ENCODE measurements around the gene TBC1D19. TPM values are rescaled to one million over a fixed set of nuclear protein-coding genes. Genes with fewer than 3 reads are reported as not detected.
A peak's percentile ranks its signal among the peaks of the same experiment; 100 is the strongest.

Gene TBC1D19
- total and polyA plus RNA-seq, 9 of the 15 experiments (the other 6 are each of a cell fraction or from before 2014, with no cell fraction given) = 0.73 to 5.6 (median 3.7) TPM

DNA sequence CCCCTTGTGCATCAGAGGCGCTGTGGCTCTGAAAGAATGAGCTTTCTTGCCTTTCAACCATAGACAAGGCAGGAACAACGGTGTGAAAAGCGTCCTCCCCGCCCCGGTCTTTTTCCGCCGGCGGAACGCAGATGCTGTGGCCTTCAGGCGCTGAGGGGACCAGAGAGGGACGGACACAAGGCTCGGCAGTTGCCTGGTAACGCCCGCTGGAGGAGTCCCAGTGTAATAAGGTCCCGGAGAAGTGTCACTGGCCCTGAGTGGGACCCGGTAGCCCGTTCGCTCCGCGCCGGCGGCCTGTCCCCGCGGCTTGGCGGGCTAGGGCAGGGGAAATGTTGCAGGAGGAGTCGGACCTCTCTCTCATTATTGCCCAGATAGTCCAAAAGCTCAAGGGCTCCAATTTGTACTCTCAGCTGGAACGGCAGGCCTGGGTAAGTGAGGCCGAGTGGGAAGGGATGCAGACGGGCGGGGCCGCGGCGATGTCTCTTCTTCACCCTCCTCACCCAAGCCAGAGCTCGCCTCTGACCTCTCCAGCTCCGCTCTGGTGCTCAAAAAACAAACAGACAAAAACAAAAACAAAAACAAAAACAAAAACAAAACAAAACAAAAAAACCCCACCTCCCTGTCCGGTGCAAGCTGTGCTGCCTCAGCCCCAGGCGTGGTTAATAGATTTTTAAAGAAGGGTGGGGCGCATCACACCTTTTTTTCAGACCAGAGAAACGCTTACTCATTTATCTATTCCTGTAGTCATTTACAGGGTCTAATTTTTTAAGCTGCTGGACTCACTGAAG is at the start of gene TBC1D19 (continued):
- TF ChIP-seq RUNX1 (IDR thresholded peaks at IDR 0.05; ENCODE audit: low read depth) = no peak
- no peak for TF ChIP-seq EGR1 (conservative IDR thresholded peaks at IDR 0.05)
- no peak for TF ChIP-seq MTA2 (IDR thresholded peaks at IDR 0.05; ENCODE audit: low read depth)
- TF ChIP-seq ZNF3 (CRISPR knock-in tag; IDR thresholded peaks at IDR 0.05) = no peak
- TF ChIP-seq PRMT5 (CRISPR knock-in tag; IDR thresholded peaks at IDR 0.05) = no peak
- TF ChIP-seq ZC3H8 (IDR thresholded peaks at IDR 0.05) = no peak
- no peak for TF ChIP-seq ETS2 (tag; IDR thresholded peaks at IDR 0.05; ENCODE audit: borderline replicate concordance, poor library complexity, severe bottlenecking)
- TF ChIP-seq CXXC5 (CRISPR knock-in tag; IDR thresholded peaks at IDR 0.05) = peak; percentile 88
- TF ChIP-seq, protein P1, sequence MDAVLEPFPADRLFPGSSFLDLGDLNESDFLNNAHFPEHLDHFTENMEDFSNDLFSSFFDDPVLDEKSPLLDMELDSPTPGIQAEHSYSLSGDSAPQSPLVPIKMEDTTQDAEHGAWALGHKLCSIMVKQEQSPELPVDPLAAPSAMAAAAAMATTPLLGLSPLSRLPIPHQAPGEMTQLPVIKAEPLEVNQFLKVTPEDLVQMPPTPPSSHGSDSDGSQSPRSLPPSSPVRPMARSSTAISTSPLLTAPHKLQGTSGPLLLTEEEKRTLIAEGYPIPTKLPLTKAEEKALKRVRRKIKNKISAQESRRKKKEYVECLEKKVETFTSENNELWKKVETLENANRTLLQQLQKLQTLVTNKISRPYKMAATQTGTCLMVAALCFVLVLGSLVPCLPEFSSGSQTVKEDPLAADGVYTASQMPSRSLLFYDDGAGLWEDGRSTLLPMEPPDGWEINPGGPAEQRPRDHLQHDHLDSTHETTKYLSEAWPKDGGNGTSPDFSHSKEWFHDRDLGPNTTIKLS (IDR thresholded peaks at IDR 0.05; ENCODE audit: borderline replicate concordance, low read depth) = 0 out of 2 replicates have a peak, but pooled peaks have one; percentile 20
- TF ChIP-seq NFE2L1 (tag; IDR thresholded peaks at IDR 0.05; ENCODE audit: borderline replicate concordance, low read depth) = no peak
- peak; percentile 26; the same call in 1 of the 2 replicates for TF ChIP-seq DPF2 (IDR thresholded peaks at IDR 0.05)
- peak; percentile 30; the same call in 1 of the 2 replicates for TF ChIP-seq ZNF263 (CRISPR knock-in tag; IDR thresholded peaks at IDR 0.05; ENCODE audit: borderline replicate concordance)
- TF ChIP-seq, protein P2, sequence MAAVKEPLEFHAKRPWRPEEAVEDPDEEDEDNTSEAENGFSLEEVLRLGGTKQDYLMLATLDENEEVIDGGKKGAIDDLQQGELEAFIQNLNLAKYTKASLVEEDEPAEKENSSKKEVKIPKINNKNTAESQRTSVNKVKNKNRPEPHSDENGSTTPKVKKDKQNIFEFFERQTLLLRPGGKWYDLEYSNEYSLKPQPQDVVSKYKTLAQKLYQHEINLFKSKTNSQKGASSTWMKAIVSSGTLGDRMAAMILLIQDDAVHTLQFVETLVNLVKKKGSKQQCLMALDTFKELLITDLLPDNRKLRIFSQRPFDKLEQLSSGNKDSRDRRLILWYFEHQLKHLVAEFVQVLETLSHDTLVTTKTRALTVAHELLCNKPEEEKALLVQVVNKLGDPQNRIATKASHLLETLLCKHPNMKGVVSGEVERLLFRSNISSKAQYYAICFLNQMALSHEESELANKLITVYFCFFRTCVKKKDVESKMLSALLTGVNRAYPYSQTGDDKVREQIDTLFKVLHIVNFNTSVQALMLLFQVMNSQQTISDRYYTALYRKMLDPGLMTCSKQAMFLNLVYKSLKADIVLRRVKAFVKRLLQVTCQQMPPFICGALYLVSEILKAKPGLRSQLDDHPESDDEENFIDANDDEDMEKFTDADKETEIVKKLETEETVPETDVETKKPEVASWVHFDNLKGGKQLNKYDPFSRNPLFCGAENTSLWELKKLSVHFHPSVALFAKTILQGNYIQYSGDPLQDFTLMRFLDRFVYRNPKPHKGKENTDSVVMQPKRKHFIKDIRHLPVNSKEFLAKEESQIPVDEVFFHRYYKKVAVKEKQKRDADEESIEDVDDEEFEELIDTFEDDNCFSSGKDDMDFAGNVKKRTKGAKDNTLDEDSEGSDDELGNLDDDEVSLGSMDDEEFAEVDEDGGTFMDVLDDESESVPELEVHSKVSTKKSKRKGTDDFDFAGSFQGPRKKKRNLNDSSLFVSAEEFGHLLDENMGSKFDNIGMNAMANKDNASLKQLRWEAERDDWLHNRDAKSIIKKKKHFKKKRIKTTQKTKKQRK (IDR thresholded peaks at IDR 0.05; ENCODE audit: borderline replicate concordance, low read depth, low read length) = no peak
- TF ChIP-seq, protein P3, sequence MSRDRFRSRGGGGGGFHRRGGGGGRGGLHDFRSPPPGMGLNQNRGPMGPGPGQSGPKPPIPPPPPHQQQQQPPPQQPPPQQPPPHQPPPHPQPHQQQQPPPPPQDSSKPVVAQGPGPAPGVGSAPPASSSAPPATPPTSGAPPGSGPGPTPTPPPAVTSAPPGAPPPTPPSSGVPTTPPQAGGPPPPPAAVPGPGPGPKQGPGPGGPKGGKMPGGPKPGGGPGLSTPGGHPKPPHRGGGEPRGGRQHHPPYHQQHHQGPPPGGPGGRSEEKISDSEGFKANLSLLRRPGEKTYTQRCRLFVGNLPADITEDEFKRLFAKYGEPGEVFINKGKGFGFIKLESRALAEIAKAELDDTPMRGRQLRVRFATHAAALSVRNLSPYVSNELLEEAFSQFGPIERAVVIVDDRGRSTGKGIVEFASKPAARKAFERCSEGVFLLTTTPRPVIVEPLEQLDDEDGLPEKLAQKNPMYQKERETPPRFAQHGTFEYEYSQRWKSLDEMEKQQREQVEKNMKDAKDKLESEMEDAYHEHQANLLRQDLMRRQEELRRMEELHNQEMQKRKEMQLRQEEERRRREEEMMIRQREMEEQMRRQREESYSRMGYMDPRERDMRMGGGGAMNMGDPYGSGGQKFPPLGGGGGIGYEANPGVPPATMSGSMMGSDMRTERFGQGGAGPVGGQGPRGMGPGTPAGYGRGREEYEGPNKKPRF (IDR thresholded peaks at IDR 0.05; ENCODE audit: low read depth, low read length) = no peak
- TF ChIP-seq BRF1 (IDR thresholded peaks at IDR 0.05; ENCODE audit: borderline replicate concordance, extremely low read depth, insufficient read length) = no peak
- TF ChIP-seq SRSF3 (IDR thresholded peaks at IDR 0.05; ENCODE audit: insufficient read depth, low read length) = 0 out of 2 replicates have a peak, but pooled peaks have one; percentile 19
- TF ChIP-seq CBX2 (IDR thresholded peaks at IDR 0.05; ENCODE audit: insufficient read depth, low read length, poor library complexity, severe bottlenecking) = no peak
- TF ChIP-seq JUN (IDR thresholded peaks at IDR 0.05; ENCODE audit: borderline replicate concordance, low read depth, low read length) = no peak
- no peak for TF ChIP-seq JUN (CRISPR knock-in tag; IDR thresholded peaks at IDR 0.05; ENCODE audit: borderline replicate concordance)
- TF ChIP-seq MAFK (IDR thresholded peaks at IDR 0.05; ENCODE audit: low read length) = 0 out of 2 replicates have a peak, but pooled peaks have one; percentile 27
- TF ChIP-seq ZC3H11A (IDR thresholded peaks at IDR 0.05; ENCODE audit: low read depth, low read length) = peak; percentile 95
